ENCODE data around the gene AMMECR1.
A peak's percentile ranks its signal among the peaks of the same experiment; 100 is the strongest.

The AMMECR1 gene

GRCh38 chrX:110318664-110318968 is 731 bp upstream of the AMMECR1 start:
- ATAC-seq (ENCODE audit: low read depth) (peak; percentile 65), DNase-seq (ENCODE audit: low spot score) (no peak)
- Histone ChIP-seq H3K9me3 (ENCODE audit: severe bottlenecking) (no peaks in the 10 kb centered on the region), H3K27ac (ENCODE audit: poor library complexity, severe bottlenecking) (peak overlapping the region; percentile 65), H3K36me3 (ENCODE audit: low read depth) (no peaks in the 10 kb centered on the region), H3K27me3 (ENCODE audit: insufficient read depth, poor library complexity, severe bottlenecking) (no peaks in the 10 kb centered on the region), H3K4me1 (ENCODE audit: insufficient read depth, poor library complexity, severe bottlenecking) (no peaks in the 10 kb centered on the region), H3K4me3 (ENCODE audit: severe bottlenecking) (peak overlapping the region; percentile 76)
- no peak for TF ChIP-seq CTCF (IDR thresholded peaks at IDR 0.05; ENCODE audit: poor library complexity, severe bottlenecking)

GRCh38 chrX:110317061-110317819 is 645 bp downstream of the AMMECR1 start:
- Histone ChIP-seq H3K4me1 (ENCODE audit: insufficient read depth, poor library complexity, severe bottlenecking) (no peaks in the 10 kb centered on the region), H3K27me3 (ENCODE audit: insufficient read depth, poor library complexity, severe bottlenecking) (no peaks in the 10 kb centered on the region), H3K9me3 (ENCODE audit: severe bottlenecking) (no peaks in the 10 kb centered on the region), H3K27ac (ENCODE audit: poor library complexity, severe bottlenecking) (peak overlapping the region; percentile 65), H3K4me3 (ENCODE audit: severe bottlenecking) (peak overlapping the region; percentile 76), H3K36me3 (ENCODE audit: low read depth) (no peaks in the 10 kb centered on the region)
- DNase-seq (ENCODE audit: low spot score) (peak; percentile 16), ATAC-seq (ENCODE audit: low read depth) (peak; percentile 54)
- TF ChIP-seq CTCF (IDR thresholded peaks at IDR 0.05; ENCODE audit: poor library complexity, severe bottlenecking): no peak

GRCh38 chrX:110316351-110317060 is 1.4 kb downstream of the AMMECR1 start:
- Histone ChIP-seq H3K36me3 (ENCODE audit: low read depth) (no peaks in the 10 kb centered on the region), H3K9me3 (ENCODE audit: severe bottlenecking) (no peaks in the 10 kb centered on the region), H3K27me3 (ENCODE audit: insufficient read depth, poor library complexity, severe bottlenecking) (no peaks in the 10 kb centered on the region), H3K27ac (ENCODE audit: poor library complexity, severe bottlenecking) (peak overlapping the region; percentile 65), H3K4me3 (ENCODE audit: severe bottlenecking) (peak overlapping the region; percentile 76), H3K4me1 (ENCODE audit: insufficient read depth, poor library complexity, severe bottlenecking) (no peaks in the 10 kb centered on the region)
- DNase-seq (ENCODE audit: low spot score): no peak
- no peak for TF ChIP-seq CTCF (IDR thresholded peaks at IDR 0.05; ENCODE audit: poor library complexity, severe bottlenecking)
- no peak for ATAC-seq (ENCODE audit: low read depth)

DNA sequence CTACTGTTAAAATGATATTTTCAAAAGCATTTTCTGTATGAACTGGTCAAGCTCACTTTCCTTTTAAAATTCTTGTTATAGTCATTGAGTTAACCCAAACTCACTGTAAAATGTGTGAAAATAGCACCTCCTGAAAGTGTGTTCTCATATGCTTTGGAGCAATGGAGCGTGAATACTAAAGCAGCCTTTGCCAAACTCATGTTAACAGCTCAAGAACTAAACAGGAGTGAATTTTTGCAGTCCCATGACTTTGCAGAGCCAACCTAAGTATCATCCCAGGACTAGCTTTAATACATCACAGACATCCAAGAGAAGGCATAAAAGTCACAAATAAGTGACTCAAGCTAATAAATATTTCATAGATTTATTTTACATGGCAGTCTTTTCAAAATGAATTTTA is 2.3 kb downstream of the AMMECR1 start:
- no peak for ATAC-seq (ENCODE audit: low read depth)
- Histone ChIP-seq H3K36me3 (ENCODE audit: low read depth) (no peaks in the 10 kb centered on the region), H3K4me1 (ENCODE audit: insufficient read depth, poor library complexity, severe bottlenecking) (no peaks in the 10 kb centered on the region), H3K4me3 (ENCODE audit: severe bottlenecking) (no peak overlapping the region), H3K27ac (ENCODE audit: poor library complexity, severe bottlenecking) (no peak overlapping the region), H3K9me3 (ENCODE audit: severe bottlenecking) (no peaks in the 10 kb centered on the region), H3K27me3 (ENCODE audit: insufficient read depth, poor library complexity, severe bottlenecking) (no peaks in the 10 kb centered on the region)
- TF ChIP-seq CTCF (IDR thresholded peaks at IDR 0.05; ENCODE audit: poor library complexity, severe bottlenecking): no peak
- DNase-seq (ENCODE audit: low spot score): no peak

Measured in RWPE2 (cell line).